Caco-2 (cell line): ENCODE measurements around the gene WSB2. TPM values are rescaled to one million over a fixed set of nuclear protein-coding genes. Genes with fewer than 3 reads are reported as not detected.

Experiments
- BruUV-seq: library from RNA; stranded (reverse); fragments of 400-500 nt; replicated peaks from 2 replicates; lab custom pipeline; 2021; lab: Mats Ljungman, UMichigan
- CTCF ChIA-PET: fragments of 300-600 bp; sonication (Branson Sonifier 250); formaldehyde crosslinking; loops from one replicate; lab custom pipeline; 2022; ENCODE audit warnings: antibody characterized with exemption; lab: Charles Lee
- POLR2A ChIA-PET: fragments of 300-600 bp; sonication (Branson Sonifier 250); formaldehyde crosslinking; loops from one replicate; lab custom pipeline; 2022; ENCODE audit warnings: antibody characterized with exemption; lab: Charles Lee
- DNase-seq, 2 experiments: peaks; one replicate each; pipeline versions ENCODE4 v3.0.0 to v3.0.0-alpha.2; 2020 to 2022
- H3K27me3 ChIP-seq: replicated peaks from 2 replicates; pipeline ENCODE4 v1.6.0; 2011; ENCODE audit warnings: low read length; ENCODE audit not compliant: control insufficient read depth, insufficient read depth
- H3K36me3 ChIP-seq: 2 replicates; pipeline ENCODE4 v1.5.1; 2011; ENCODE audit warnings: low read length; ENCODE audit not compliant: control insufficient read depth, insufficient read depth
- H3K4me1 ChIP-seq: fragments of 250-450 bp; sonication (Bioruptor Pico); 2 replicates; pipeline ENCODE4 v1.5.1; 2020; ENCODE audit warnings: mild to moderate bottlenecking
- H3K4me3 ChIP-seq: 2 replicates; pipeline ENCODE4 v1.5.1; 2011; ENCODE audit warnings: low read depth, mild to moderate bottlenecking, control low read depth, low read length
- H3K9me3 ChIP-seq: fragments of 250-450 bp; sonication (Bioruptor Pico); 2 replicates; pipeline ENCODE4 v1.5.1; 2020; ENCODE audit warnings: mild to moderate bottlenecking, moderate library complexity
- H3K27ac Mint-ChIP-seq: one replicate; pipeline ENCODE4 v1.8.0; 2022; ENCODE audit warnings: mixed read lengths; ENCODE audit not compliant: unreplicated experiment
- H3K27me3 Mint-ChIP-seq: one replicate; pipeline ENCODE4 v1.8.0; 2022; ENCODE audit warnings: mixed read lengths; ENCODE audit not compliant: insufficient read depth, unreplicated experiment
- H3K36me3 Mint-ChIP-seq: one replicate; pipeline ENCODE4 v1.8.0; 2022; ENCODE audit warnings: mild to moderate bottlenecking, mixed read lengths; ENCODE audit not compliant: insufficient read depth, unreplicated experiment
- H3K4me1 Mint-ChIP-seq: one replicate; pipeline ENCODE4 v1.8.0; 2022; ENCODE audit warnings: low read depth, mixed read lengths; ENCODE audit not compliant: unreplicated experiment
- H3K4me3 Mint-ChIP-seq: one replicate; pipeline ENCODE4 v1.8.0; 2022; ENCODE audit warnings: mild to moderate bottlenecking, moderate library complexity, mixed read lengths; ENCODE audit not compliant: unreplicated experiment
- H3K9me3 Mint-ChIP-seq: one replicate; pipeline ENCODE4 v1.8.0; 2022; ENCODE audit warnings: mixed read lengths; ENCODE audit not compliant: unreplicated experiment
- CTCF ChIP-seq, 2 experiments: fragments of 200-600 bp in 1 of 2; IDR thresholded peaks; 1 replicate in 1 of 2; 2 replicates in 1 of 2; pipeline versions ENCODE4 v1.5.1 to v1.8.0; 2011 to 2022; ENCODE audit warnings: antibody characterized with exemption in 1 of 2, control low read depth in 1 of 2, inconsistent platforms in 1 of 2, low read depth in 1 of 2, low read length in 1 of 2, mild to moderate bottlenecking in 1 of 2, moderate library complexity in 1 of 2; ENCODE audit not compliant: insufficient read depth in 1 of 2, severe bottlenecking in 1 of 2, unreplicated experiment in 1 of 2
- intact Hi-C: fragments of 100-400 bp; cut with micrococcal nuclease; formaldehyde crosslinking; loops from one replicate; pipeline ENCODE4 v1.10.0; 2022; ENCODE audit not compliant: unreplicated experiment
- total RNA-seq: library from RNA; stranded (reverse); gene quantifications from 2 replicates; pipeline ENCODE4 v1.2.3, GENCODE V29; 2022

WSB2 gene
- total RNA-seq, 1 experiment from 2014 or later: 36.7 TPM

- Mint-ChIP-seq H3K4me1 (peaks cover 33% of the 10 kb centered on the region), H3K27ac (peak overlapping the region; percentile 99), H3K9me3 (no peaks in the 10 kb centered on the region), H3K36me3 (peaks cover 48% of the 10 kb centered on the region), H3K27me3 (no peaks in the 10 kb centered on the region), H3K4me3 (peak overlapping the region; percentile 95)
- CTCF ChIA-PET: interaction anchor here (0.9 to 1.4 kb wide), 3 partner anchors 21 to 314 kb away, joined by 3 to 4 read pairs (median 4); no protein-coding TSS in a partner anchor
- Histone ChIP-seq H3K36me3 (no peaks in the 10 kb centered on the region), H3K9me3 (no peaks in the 10 kb centered on the region), H3K27me3 (no peaks in the 10 kb centered on the region), H3K4me3 (no peak overlapping the region), H3K4me1 (peaks cover 37% of the 10 kb centered on the region)
- POLR2A ChIA-PET: interaction anchor here (0.5 to 1.4 kb wide), 3 partner anchors 24 to 190 kb away, joined by 3 to 6 read pairs (median 4); partner anchors contain the start of gene VSIG10
- peak in 1 of 2 experiments; percentile 18 for DNase-seq
- no TSS peak for BruUV-seq
- intact Hi-C loops: loop anchor here (5.0 kb wide), 1 partner anchor 58 kb away; no protein-coding TSS in a partner anchor
- TF ChIP-seq CTCF (IDR thresholded peaks at IDR 0.05; ENCODE audit: insufficient read depth in 1 of 2, low read depth in 1 of 2, low read length in 1 of 2, severe bottlenecking in 1 of 2, unreplicated experiment in 1 of 2): peak; percentile 17 to 21
Observed at GRCh38 chr12:118064608-118065007, 3.6 kb upstream of the WSB2 start.

- BruUV-seq: no TSS peak
- CTCF ChIA-PET: interaction anchor here (0.7 to 1.4 kb wide), 4 partner anchors 21 to 189 kb away, joined by 3 to 4 read pairs (median 4); no protein-coding TSS in a partner anchor
- peaks cover 44% of the 10 kb centered on the region for H3K36me3 Mint-ChIP-seq
- no peaks in the 10 kb centered on the region for H3K36me3 ChIP-seq
- no peaks in the 10 kb centered on the region for H3K27me3 ChIP-seq
- H3K27me3 Mint-ChIP-seq: no peaks in the 10 kb centered on the region
- no peak for TF ChIP-seq CTCF (IDR thresholded peaks at IDR 0.05; ENCODE audit: insufficient read depth in 1 of 2, low read depth in 1 of 2, low read length in 1 of 2, severe bottlenecking in 1 of 2, unreplicated experiment in 1 of 2)
- peaks cover 44% of the 10 kb centered on the region for H3K4me1 ChIP-seq
- H3K4me3 ChIP-seq: no peak overlapping the region; the same call in 1 of the 2 replicates
- H3K4me1 Mint-ChIP-seq: peaks cover 32% of the 10 kb centered on the region
- H3K27ac Mint-ChIP-seq: peak overlapping the region; percentile 99
- H3K9me3 Mint-ChIP-seq: no peaks in the 10 kb centered on the region
- DNase-seq: peak; percentile 50 to 56
- H3K9me3 ChIP-seq: no peaks in the 10 kb centered on the region
- intact Hi-C loops: loop anchor here (2.0 to 5.0 kb wide), 3 partner anchors 39 to 309 kb away; partner anchors contain the start of gene TAOK3
- POLR2A ChIA-PET: interaction anchor here (0.6 to 1.4 kb wide), 3 partner anchors 40 to 189 kb away, joined by 4 to 6 read pairs (median 5); partner anchors contain the start of gene VSIG10
- H3K4me3 Mint-ChIP-seq: peak overlapping the region; percentile 95
Observed at GRCh38 chr12:118063576-118064391, 2.8 kb upstream of the WSB2 start.
